Epithelial cell of prostate (primary cell): ENCODE data around the gene SRL.

Experiments used
- DNase-seq: peaks from one replicate; pipeline ENCODE4 v3.0.0-alpha.2; 2011; ENCODE audit warnings: low read depth, low spot score
- H3K27ac ChIP-seq: fragments of 450-650 bp; 2 replicates; pipeline ENCODE4 v1.5.1; 2017; ENCODE audit warnings: mild to moderate bottlenecking

SRL gene

DNA sequence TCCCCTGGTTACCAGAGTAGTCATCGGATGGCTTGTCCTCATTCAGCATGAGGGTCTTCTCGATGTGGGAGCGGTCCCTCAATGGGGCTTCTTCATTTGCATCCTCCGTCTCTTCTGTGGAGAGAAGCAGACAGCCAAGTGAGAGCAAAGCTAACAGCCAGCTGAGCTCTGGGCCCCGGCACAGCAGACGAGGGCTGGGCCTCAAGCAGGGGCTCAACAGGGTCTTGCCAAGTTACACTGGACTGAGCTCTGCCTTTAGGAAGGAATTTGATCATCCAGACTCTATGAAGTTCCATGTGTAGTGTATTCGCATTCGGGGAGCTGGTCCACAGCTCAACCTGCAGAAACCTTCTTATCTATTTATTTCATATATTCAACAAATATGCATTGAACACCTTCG is 37.4 kb downstream of the SRL start:
- no peak for DNase-seq
- H3K27ac ChIP-seq: no peak overlapping the region

DNA sequence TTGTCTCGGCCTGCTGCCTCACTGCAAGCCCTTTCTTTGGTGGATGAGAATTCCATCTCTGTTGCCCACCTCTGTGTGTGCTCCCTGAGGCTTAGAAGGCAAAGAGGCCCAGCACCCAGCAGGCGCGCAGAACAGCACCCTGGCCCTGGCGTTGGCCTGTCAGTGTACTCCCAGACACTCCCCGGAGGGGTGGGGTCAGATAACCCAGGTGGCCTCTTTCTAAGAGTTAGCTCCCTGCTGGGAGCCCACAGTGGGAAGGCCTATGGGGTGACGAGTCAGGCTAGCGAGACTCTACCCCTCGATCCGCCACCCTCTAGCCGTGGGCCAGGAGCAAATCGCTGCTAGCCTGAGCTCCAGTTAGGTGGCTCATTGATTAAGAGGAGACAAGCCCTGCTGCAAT is 38.1 kb downstream of the SRL start:
- no peak for DNase-seq

DNA sequence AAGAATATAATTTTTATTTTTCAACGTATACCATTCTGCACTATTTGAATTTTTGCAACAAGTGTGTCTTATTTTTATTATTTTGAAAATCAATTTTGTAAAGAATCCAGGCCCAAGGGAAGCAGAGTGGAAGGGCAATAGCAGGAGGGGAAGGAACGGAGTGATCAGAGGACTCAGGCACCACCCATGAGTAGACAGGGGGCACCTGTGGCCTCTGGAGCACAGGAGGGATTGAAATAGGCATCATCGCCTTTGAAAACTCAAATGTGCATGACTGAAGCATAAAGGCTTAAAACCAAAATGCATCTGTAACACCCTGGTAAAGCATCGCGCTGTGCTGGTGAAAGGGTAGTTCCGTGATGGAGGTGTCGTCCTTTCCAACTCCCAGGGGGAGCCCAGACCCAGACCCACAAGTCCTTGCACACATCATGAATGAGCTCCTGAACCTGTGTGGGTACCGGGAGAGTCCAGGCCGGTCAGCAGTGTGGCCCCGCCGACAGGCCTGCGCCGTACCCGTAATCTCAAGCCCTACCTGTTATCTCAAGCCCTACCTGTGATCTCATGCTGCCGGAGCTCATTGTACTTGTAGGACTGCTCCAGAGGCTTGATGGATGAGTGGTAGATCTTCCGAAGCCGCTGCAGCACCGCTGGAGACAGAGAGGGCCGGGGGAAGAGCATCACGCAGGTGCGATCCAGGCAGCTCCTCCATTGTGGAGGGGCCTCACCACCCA is 39.1 kb downstream of the SRL start:
- no peak overlapping the region for H3K27ac ChIP-seq
- DNase-seq: no peak

More for the DNA sequence above, 38.1 kb downstream of the SRL start:
- H3K27ac ChIP-seq: no peak overlapping the region

DNA sequence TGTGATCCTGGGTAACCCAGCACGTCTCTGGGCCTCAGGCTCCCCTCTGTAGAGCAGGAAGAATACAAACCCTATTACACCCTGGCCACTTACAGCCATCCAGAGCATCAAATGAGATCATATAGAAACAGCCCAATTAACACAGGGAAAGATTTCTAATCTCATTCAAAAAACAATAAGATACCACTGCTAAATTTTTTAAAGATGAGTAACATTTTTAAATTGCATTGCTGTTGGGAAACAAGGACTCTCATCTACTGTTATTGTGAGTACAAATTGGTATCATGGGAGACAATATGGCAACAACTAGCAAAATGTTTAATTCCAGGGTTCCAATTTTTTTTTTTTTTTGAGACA is 41.1 kb downstream of the SRL start:
- H3K27ac ChIP-seq: no peak overlapping the region
- DNase-seq: no peak

DNA sequence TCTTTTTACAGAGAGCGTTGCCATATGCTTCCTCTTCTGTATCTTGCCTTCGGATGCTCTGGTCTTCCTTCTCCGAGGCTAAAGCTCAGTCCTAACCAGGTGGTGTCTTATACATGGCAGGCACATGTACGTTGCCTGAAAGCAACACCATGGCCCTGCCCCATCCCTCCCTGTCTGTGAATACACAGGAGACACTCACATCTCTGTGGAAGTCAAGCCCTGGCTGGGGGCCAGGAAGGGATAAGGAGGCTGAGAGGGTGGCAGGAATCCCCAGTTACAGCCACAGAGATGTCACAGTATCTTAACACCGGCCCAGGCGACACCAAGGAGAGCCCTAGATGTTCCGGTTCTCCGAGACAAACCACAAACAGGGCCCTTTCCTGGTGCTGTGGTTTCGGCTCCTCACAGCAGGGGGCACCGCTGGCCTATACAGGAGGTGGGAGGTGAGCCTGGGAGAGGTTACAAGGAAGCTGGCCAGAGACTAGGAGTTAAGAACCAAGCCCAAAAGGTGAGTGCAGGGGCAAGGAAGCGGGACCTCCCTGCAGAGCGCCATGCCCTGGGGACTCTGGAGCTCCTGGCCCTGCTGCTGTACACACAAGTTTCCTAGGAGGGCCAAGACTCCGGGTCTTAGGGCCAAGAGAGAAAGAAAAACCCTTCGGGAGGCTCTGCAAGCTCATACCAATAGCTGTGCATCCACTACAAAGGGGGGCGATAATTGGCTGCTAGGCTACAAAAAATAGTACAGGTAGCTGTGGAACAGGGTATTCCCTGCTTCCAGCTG is 41.7 kb downstream of the SRL start:
- no peak overlapping the region for H3K27ac ChIP-seq
- no peak for DNase-seq

DNA sequence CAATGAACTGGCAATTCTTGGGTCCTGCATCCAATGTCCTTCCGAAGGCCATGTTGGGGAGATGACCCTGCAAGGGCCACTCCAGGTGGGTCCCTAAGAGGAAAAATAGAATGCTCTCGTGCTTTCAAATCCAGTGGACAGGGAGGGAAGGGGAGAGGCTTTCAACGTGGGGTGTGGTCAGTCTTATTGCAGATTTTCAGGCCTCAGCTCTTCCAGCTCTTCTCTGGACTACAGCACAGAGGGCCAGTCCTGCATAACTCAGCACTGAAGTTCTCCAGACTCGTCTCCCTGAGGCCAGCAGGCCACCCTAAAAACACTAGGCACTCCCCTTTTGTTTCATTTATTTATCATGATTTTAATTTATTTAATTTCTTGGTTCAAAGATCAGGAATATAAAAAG is 43.1 kb downstream of the SRL start:
- no peak overlapping the region for H3K27ac ChIP-seq
- no peak for DNase-seq

DNA sequence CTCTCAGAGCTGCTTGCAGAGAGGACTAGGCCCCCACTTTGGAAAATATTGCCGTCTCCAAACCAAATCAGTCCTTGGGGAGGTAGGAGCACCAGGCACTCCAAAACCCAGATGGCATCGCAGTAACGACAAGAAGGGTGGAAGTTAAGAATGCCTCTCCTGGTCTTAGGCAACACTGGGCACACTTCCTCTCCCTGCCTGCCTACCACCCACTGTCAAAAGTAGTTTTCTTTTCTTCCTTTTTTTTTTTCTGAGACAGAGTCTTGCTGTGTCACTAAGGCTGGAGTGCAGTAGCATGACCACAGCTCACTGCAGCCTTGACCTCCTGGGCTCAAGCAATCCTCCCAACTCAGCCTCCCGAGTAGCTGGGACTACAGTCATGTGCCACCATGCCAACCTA is 47.2 kb downstream of the SRL start:
- no peak overlapping the region for H3K27ac ChIP-seq
- DNase-seq: no peak

DNA sequence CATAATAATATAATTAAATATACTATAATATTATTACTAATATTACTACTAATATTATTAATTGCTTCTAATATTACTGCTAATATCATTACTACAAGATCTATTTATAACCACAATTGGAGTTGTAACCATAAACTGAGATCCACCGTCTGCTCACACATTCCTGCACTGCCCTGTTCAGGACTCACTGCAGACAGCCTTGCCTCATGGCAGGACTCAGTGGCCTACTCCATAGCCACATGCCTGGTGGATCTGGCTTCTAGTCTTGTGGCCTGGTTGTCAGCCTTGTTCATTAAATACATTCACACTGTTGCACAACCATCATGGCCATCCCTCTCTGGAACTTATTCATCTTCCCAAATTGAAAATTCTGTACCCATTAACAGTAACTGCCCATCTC is 48.0 kb downstream of the SRL start:
- DNase-seq: no peak
- no peak overlapping the region for H3K27ac ChIP-seq

DNA sequence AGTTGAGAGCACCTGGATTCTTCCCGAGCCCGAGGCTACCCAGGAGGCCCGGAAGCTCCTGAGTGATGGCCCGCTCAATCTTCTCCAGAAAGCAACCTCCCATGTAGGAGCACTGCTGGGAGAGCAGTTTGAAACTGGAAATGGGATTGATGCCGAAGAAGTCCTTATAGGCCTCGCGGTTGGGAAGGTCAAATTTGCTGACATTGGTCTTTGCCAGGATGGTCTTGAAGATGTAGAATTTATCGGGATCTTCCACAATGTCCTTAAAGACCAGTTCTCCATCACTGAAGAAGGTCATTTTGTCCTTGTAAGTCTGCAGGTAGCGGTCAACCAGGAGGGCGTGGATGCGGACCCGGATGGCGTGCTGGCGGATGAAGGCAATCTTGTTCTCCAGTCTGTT is 49.7 kb downstream of the SRL start:
- DNase-seq: no peak
- no peak overlapping the region for H3K27ac ChIP-seq

DNA sequence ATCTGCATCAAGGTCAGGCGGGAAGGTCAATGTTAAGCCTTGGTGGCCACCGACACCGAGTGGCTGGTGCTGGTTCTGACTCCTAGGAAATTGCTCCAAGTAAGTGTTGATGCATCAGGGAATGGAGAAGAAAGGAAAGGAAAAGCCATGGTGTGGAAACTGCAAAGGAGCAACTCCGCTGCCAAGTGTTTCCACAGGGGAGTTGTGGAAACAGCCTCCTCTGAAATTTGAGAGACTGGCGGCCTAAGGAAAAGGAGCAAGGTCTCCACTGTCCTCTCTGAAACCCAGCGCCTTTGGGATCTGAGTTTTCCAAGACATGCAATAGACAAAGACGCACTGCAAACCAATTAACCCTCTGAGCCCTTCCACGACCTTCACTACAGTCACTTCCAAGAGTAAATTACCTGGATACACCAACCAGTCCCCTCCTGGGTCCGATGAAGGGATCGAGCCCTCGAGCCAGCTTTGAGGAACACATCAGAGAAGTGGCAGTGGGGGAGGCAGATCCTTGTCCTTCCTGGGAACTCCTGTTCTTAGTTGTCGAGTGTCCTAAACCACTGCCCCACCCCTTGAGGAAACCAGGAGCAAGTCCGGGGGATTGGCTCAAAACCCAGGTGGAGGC is 51.1 kb downstream of the SRL start:
- no peak for DNase-seq
- H3K27ac ChIP-seq: no peak overlapping the region

DNA sequence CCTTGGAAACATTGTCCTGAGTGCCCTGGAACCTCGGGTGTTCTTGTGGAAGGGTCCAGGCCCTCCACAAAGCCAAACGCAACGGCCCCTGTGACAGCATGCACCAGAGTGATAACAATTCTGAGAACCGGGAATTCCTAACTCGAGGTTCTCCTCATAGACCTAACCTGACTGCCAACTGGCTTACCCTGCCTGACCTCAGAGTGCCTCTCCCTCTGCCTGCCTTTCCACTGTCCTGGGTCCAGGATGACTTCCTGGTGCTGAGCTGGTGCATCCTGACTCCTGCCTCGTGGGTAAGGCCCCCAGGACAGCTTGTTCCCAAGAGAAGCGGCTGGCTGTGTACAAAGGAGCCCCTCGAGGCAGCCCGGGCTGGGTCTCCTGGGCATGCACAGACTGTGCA is 51.8 kb downstream of the SRL start:
- no peak for DNase-seq
- no peak overlapping the region for H3K27ac ChIP-seq

DNA sequence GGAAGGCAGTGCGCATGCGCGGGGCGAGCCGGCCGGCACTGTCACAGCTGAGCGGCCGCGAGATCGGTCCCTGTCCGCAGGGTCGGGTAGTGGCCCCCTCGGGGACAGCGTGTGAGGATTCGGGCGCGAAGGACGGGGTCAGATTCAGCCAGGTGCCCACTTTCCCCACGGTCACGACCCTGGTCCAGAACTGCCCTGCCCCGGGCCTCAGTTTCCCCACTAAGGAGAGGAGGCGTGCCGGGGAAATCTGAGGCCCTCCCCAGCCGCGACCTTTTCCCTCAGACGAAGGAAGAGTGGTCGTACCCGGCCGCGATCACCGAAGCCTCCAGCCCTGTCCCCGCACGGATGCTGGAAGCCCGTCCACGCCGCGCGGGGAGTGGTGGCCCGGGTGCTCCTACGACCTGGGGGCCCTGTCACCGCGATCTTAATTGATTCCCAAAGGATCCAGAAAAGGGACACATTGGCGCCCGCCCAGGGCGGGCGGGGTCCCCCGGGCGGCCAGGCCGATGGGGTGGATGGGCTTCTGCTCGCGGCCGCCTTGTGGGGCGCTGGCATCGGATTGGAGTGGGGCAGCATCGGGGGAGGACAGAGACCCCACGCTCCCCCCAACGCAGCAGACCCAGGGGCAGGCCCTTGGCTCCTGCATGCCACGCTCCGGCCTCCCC is 57.7 kb downstream of the SRL start:
- peak overlapping the region; percentile 98 for H3K27ac ChIP-seq
- no peak for DNase-seq

DNA sequence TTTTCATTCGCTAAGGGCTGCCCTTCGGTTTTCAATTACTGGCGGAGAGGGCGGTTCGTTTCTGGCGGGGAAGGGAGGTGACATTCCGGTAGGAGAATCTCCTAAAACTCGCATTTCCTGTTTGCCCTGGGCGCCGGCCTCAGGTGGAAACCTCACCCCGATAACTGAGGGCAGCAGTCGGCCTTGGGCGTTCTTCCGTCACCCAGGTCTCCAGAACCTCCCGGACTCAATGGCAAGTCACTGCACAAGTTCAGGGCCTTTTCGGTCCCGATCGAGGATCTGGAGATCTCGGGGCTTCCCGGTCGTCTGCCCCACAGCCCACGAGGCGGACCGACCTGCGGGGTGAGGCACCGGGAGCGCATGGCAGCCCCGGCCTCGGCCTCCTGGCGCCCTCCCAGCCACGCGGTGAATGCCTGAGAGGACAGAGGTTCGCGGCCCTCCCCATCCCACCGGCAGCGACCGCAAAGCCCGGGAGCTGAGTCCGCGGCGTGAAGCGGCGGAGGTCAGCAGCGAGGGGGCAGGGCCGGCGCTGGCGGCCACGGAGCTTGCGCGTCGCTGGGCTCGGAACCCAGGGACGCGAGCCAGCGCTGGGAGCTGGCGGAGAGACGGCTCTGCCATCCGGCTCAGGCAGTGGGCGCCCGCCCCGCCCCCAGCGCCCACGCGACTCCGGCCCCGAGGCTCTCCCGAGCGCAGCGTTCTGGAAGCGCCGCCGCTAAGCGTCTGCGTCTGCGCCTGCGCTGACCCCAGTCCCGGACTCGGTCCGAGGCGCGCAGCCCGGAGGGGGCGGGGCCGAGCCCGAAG is 58.4 kb downstream of the SRL start:
- peak overlapping the region; percentile 98 for H3K27ac ChIP-seq
- peak; percentile 34 for DNase-seq

DNA sequence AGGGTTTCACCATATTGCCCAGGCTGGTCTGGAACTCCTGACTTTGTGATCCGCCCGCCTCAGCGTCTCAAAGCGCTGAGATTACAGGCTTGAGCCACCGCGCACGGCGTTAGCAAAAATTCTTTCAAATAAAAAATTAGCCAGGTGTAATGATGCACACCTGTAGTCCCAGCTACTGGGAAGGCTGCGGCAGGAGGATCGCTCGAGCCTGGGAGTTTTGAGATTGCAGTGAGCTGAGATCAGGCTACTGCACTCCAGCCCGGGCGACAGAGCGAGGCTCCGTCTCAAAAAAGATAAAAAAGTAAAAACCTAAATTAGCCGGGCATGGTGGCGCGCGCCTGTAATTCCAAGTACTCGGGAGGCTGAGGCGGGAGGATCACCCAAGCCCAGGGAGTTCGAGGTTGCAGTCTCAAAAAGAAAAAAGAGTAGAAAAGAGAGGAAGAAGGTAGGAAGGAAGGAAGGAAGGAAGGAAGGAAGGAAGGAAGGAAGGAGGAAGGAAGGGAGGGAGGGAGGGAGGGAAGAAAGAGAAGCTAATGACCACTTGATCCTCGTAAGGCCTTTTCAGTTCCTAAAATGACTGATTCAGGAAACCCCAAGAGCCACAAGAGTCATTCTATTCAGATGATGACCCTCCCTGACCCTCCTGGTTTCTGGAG is 59.2 kb downstream of the SRL start:
- peak overlapping the region; percentile 98 for H3K27ac ChIP-seq
- DNase-seq: no peak

DNA sequence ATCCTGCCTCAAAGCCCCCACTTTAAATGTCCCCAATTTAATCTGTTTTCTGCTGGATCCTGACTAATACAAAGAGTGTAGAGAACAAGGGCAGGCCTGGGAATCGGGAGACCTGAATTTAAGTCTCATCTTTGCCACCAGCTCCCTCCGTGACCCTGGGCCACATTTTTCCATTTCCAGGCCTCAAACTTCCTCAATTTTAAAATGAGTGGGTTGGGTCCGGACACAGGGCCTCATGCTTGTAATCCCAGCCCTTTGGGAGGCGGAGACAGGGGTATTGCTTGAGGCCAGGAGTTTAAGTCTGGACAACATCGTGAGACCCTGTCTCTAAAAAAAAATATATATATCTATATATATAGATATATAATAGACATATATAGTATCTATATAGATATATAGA is 61.4 kb downstream of the SRL start:
- no peak overlapping the region for H3K27ac ChIP-seq
- no peak for DNase-seq

DNA sequence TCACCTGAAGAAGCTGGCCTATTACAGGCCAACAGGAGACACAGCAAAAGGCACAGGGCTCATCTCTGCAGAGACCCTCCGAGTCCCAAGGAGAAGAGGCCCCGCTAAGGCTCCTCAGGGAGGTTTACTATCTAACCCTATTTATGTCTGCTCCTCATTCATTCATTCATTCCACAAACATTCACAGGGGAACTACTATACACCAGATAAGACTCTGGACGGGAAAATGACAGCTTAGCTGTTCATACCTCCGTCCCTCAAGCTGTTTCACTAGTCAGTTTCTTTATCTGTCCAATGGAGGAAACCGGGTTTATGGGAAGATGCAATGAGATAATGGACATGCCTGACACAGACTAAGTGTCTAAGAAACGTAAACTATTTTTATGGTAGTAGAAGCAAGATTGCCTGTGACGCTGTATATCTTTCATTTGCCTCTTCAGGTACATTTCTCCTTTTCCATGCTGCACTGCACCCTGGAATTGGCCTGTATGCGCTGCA is 62.1 kb downstream of the SRL start:
- DNase-seq: no peak
- no peak overlapping the region for H3K27ac ChIP-seq

DNA sequence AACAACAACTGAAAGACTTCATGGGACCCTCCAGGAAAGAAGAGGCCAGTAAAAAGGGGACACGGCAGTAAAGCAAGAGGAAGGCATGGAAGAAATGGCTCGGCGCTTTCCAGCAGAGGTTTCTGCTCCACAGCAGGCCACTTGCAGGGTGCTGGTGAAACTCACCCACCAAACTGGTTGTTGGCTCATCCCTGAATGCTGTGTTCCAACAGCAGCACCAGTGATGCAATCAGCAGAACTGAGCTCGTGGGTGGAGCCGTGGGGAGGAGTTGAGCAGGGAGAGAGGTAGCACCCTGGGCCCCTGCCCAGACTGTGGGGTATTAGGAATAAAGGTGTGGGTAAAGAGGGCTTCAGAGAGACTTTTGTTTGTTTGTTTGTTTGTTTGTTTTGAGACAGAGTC is 62.9 kb downstream of the SRL start:
- peak; percentile 71 for DNase-seq
- H3K27ac ChIP-seq: peak overlapping the region; percentile 40

DNA sequence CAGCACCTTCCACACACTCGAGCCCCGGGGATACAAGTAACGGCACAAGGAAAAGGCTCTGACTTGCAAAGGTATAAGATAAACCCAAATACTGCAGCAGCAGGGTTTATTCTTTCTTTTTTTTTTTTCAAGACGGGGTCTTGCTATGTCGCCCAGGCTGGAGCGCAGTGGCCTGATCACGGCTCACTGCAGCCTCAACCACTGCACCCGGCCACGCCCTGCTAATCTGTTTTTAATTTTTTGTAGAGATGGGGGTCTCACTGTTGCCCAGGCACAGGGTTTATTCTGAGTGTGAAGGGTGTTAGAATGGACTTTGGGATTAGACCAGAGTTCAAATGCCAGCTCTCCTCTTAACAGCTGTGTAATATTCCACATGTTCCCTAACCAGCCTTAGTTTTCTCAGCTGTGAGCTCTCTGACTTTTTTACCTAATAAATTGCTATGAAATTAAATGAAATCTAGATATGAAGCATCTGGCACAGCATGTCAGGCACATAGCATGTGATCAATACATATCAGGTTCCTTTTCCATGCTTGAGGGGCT is 63.3 kb downstream of the SRL start:
- H3K27ac ChIP-seq: peak overlapping the region; percentile 40
- DNase-seq: no peak

DNA sequence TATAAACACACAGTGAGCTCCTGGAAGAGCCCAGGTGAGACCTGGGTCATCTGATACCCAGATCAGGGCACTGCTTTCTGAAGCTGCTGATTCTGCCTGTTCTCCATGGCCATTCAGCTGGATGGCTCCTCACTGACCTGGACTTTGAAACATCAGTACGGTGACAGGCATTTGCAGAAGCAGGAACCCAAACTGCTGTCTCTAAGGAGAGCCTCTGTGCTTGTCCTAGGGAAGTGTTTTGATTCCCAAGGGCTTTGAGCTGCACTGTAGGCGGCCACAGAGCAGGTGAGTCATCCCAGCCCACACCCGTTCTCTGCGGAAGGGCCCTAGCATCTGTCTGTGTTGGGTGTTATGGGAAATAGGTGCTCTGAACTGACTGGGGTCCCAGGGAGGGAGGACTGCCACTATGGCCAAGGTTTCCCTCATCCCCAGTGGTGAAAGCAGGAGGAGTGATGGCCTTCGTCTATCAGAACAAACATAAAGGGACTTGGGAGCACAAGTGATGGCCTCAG is 64.9 kb downstream of the SRL start:
- peak; percentile 22 for DNase-seq

More for the DNA sequence above, 64.9 kb downstream of the SRL start:
- H3K27ac ChIP-seq: peak overlapping the region; percentile 22
